A673 (cell line): Measurements from ENCODE around the gene FMN2.

Source experiments
- CTCF ChIP-seq: fragments of 300-800, 200-600 bp; sonication (generic); conservative IDR thresholded peaks from 2 replicates; pipeline ENCODE4 v1.5.1; 2017; ENCODE audit warnings: low read depth, mild to moderate bottlenecking, antibody characterized with exemption, low read length, moderate library complexity, mixed read lengths
- EZH2 ChIP-seq: fragments of 200-600 bp; sonication (generic); IDR thresholded peaks from 2 replicates; pipeline ENCODE4 v1.6.1; 2017; ENCODE audit warnings: borderline replicate concordance, low read depth, mild to moderate bottlenecking, mixed read lengths, antibody characterized with exemption, low read length; ENCODE audit not compliant: poor library complexity, severe bottlenecking

GRCh38 chr1:240337781-240338180 is 246.1 kb downstream of the FMN2 start:
- no peak for TF ChIP-seq CTCF
- TF ChIP-seq EZH2 = no peak
